GM23248 (cell line): Measurements from ENCODE around the gene WSCD1. TPM values are rescaled to one million over a fixed set of nuclear protein-coding genes. Genes with fewer than 3 reads are reported as not detected.

Source experiments
- DNase-seq: peaks from one replicate; pipeline ENCODE4 v3.0.0-alpha.2; 2015
- H2AFZ ChIP-seq: fragments of 200-600 bp; sonication (generic); 2 replicates; pipeline ENCODE4 v1.6.1; 2016; ENCODE audit warnings: antibody characterized with exemption
- H3F3A ChIP-seq: fragments of 200-600 bp; sonication (generic); 2 replicates; pipeline ENCODE4 v1.6.1; 2016; ENCODE audit warnings: mild to moderate bottlenecking, antibody characterized with exemption, mixed run types; ENCODE audit not compliant: insufficient read depth
- H3K27ac ChIP-seq: fragments of 200-600 bp; sonication (generic); 2 replicates; pipeline ENCODE4 v1.5.1; 2016; ENCODE audit warnings: mild to moderate bottlenecking
- H3K27me3 ChIP-seq: fragments of 200-600 bp; sonication (generic); replicated peaks from 2 replicates; pipeline ENCODE4 v1.6.1; 2016; ENCODE audit warnings: mild to moderate bottlenecking; ENCODE audit not compliant: insufficient read depth
- H3K36me3 ChIP-seq: fragments of 200-600 bp; sonication (generic); 2 replicates; pipeline ENCODE4 v1.6.1; 2016; ENCODE audit warnings: low read depth, mild to moderate bottlenecking
- H3K4me1 ChIP-seq: fragments of 200-600 bp; sonication (generic); 2 replicates; pipeline ENCODE4 v1.6.1; 2016; ENCODE audit warnings: mild to moderate bottlenecking; ENCODE audit not compliant: insufficient read depth
- H3K4me2 ChIP-seq: fragments of 200-600 bp; sonication (generic); one replicate; pipeline ENCODE4 v1.6.1; 2016; ENCODE audit warnings: mild to moderate bottlenecking; ENCODE audit not compliant: unreplicated experiment
- H3K4me3 ChIP-seq: fragments of 200-600 bp; sonication (generic); 2 replicates; pipeline ENCODE4 v1.5.1; 2016; ENCODE audit warnings: mild to moderate bottlenecking
- H3K79me2 ChIP-seq: fragments of 200-600 bp; sonication (generic); 2 replicates; pipeline ENCODE4 v1.6.1; 2016; ENCODE audit warnings: mild to moderate bottlenecking; ENCODE audit not compliant: insufficient read depth
- H3K9ac ChIP-seq: fragments of 200-600 bp; sonication (generic); 2 replicates; pipeline ENCODE4 v1.6.1; 2016; ENCODE audit warnings: mild to moderate bottlenecking
- H3K9me2 ChIP-seq: fragments of 200-600 bp; sonication (generic); 2 replicates; pipeline ENCODE4 v1.6.1; 2016; ENCODE audit warnings: mixed run types, mild to moderate bottlenecking, moderate library complexity; ENCODE audit not compliant: insufficient read depth
- H3K9me3 ChIP-seq: fragments of 200-600 bp; sonication (generic); one replicate; pipeline ENCODE4 v1.6.1; 2017; ENCODE audit warnings: low read depth
- H4K20me1 ChIP-seq: fragments of 200-600 bp; sonication (generic); 2 replicates; pipeline ENCODE4 v1.6.0; 2016; ENCODE audit not compliant: insufficient read depth
- EZH2 ChIP-seq: fragments of 200-600 bp; sonication (generic); IDR thresholded peaks from 2 replicates; pipeline ENCODE4 v1.6.1; 2018; ENCODE audit warnings: antibody characterized with exemption, mild to moderate bottlenecking; ENCODE audit not compliant: insufficient read depth, poor library complexity, severe bottlenecking
- EZH2phosphoT487 ChIP-seq: fragments of 200-600 bp; sonication (generic); IDR thresholded peaks from 2 replicates; pipeline ENCODE4 v1.6.1; 2018; ENCODE audit warnings: antibody characterized with exemption, moderate library complexity, mild to moderate bottlenecking, low read depth; ENCODE audit not compliant: insufficient read depth
- WGBS, 2 experiments: methylation state at CpG; one replicate each; pipeline ENCODE4 v1.1.6; 2015 to 2017; ENCODE audit warnings: low lambda C conversion rate in 2 of 2, low coverage in 1 of 2; ENCODE audit errors: missing lambda C conversion rate in 2 of 2; 5-methylcytosine and 5-hydroxymethylcytosine counted together
- in situ Hi-C: fragments of 300-500 bp; cut with MboI; formaldehyde crosslinking; loops from 2 replicates; pipeline ENCODE4 v1.15.0; 2020
- polyA plus RNA-seq: library from polyadenylated mRNA; unstranded; fragments of >200 nt; fragmentation: Nextera tagmentation; extraction: Ambion mirVana; gene quantifications from 2 replicates; pipeline ENCODE4 v1.2.1, GENCODE V29; 2016
- total RNA-seq: library from RNA; depleted of rRNA; stranded (reverse); fragments of >200 nt; shearing (Covaris generic); gene quantifications from 2 replicates; pipeline ENCODE4 v1.2.3, GENCODE V29; 2014

Gene WSCD1
- total and polyA plus RNA-seq, 2 experiments from 2014 or later, result 0.11 TPM; not detected in 1

DNA sequence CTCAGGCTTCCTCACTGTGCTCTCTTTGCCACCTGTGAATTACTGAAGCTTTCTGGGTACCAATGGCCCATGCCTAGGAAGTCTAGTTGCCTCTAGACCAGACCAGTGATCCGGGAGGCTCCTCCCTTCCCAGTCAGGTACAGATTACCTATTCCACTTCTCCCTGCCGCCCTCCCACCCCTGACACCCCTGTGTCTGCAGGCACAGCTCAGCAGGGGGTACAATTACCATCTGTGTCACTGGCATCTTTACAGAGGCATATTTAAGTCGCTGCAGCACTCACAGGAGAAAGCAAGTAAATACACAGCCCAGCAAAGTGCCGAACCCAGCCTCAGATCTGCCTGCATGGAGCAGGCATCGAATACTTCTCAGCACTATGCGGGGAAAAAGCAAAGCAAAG lies 5.3 kb upstream of the WSCD1 start:
- no peaks in the 10 kb centered on the region for H3K9me3 ChIP-seq
- no peak for DNase-seq
- H3K9ac ChIP-seq, result no peak overlapping the region
- H3K27ac ChIP-seq, result no peak overlapping the region
- no peak overlapping the region for H3K4me2 ChIP-seq
- no peak overlapping the region for H2AFZ ChIP-seq
- H3K9me2 ChIP-seq, result no peaks in the 10 kb centered on the region
- 16 to 19% methylated on average over 6 of the region's 6 CpGs for WGBS, 2 experiments
- no peaks in the 10 kb centered on the region for H3F3A ChIP-seq
- H3K4me3 ChIP-seq, result no peak overlapping the region
- no peaks in the 10 kb centered on the region for H3K79me2 ChIP-seq
- no peaks in the 10 kb centered on the region for H3K4me1 ChIP-seq
- no peaks in the 10 kb centered on the region for H4K20me1 ChIP-seq
- H3K27me3 ChIP-seq, result peaks cover 19% of the 10 kb centered on the region
- H3K36me3 ChIP-seq, result no peaks in the 10 kb centered on the region
- in situ Hi-C loops, result no loop called here
- no peak for TF ChIP-seq EZH2phosphoT487
- TF ChIP-seq EZH2, result no peak

DNA sequence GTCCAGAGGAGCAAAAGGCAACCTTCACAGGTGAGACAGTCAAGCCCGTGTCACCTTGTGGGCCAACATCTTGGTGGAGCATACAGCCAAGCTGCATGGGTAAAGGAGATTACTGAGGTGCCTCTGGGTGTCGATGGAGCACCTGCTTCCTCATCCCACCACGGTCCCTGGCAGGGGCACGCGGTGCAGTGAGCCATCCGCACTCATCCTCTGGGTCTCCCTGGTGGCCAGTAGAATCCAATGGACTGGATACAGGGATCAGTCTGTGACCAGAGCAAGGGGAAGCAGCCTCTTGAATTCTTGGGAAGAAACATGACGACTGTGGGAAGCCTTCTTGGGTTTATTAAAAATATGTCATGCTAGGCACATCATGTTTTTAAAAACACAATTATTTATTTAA lies 4.8 kb upstream of the WSCD1 start:
- H3K79me2 ChIP-seq, result no peaks in the 10 kb centered on the region
- no peak overlapping the region for H3K4me2 ChIP-seq
- WGBS, 2 experiments, result 33 to 36% methylated on average over 7 of the region's 7 CpGs
- no peak for DNase-seq
- H2AFZ ChIP-seq, result no peak overlapping the region
- in situ Hi-C loops, result no loop called here
- no peaks in the 10 kb centered on the region for H4K20me1 ChIP-seq
- no peaks in the 10 kb centered on the region for H3K36me3 ChIP-seq
- H3K27ac ChIP-seq, result no peak overlapping the region
- no peaks in the 10 kb centered on the region for H3K4me1 ChIP-seq
- no peaks in the 10 kb centered on the region for H3K9me2 ChIP-seq
- H3K27me3 ChIP-seq, result peaks cover 19% of the 10 kb centered on the region
- TF ChIP-seq EZH2, result no peak
- no peak for TF ChIP-seq EZH2phosphoT487
- H3K9me3 ChIP-seq, result no peaks in the 10 kb centered on the region
- H3F3A ChIP-seq, result no peaks in the 10 kb centered on the region
- H3K4me3 ChIP-seq, result no peak overlapping the region
- H3K9ac ChIP-seq, result no peak overlapping the region

DNA sequence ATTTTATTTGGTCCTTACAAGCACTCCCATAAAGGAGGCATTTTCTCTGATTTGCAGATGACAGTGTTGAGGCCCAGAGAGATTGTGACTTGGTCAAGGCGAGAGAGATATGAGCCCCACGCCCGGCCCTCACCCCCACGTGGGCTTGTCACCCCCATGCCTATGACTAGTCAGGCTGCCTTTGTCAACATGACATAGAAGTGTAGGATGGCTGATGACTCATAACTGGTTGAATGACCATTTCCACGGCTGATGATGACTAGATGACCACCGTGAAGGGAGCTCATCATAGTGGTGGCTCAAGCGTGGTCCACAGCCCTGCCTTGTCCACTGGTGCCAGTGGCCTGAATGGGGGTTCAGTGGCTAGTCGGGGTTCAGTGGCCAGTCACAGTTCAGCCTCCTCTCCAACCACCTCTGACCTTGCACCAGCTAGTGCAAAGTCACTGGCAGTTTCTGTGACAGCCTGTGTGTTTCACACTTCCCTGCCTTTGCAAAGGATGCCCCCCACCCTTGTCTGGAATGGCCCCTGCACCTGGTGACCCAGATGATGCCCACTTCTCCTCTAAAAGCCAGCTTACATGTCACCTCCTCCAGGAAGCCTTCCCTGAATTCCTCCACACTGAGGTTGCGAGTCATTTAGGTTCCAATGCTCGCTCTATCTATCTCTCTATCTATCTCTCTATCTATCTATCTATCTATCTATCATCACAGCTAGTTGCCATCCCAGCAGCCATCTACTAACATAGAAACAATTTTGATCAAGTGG lies 3.8 kb upstream of the WSCD1 start:
- TF ChIP-seq EZH2phosphoT487, result no peak
- TF ChIP-seq EZH2, result no peak
- Histone ChIP-seq H3K27ac (no peak overlapping the region), H3K4me3 (no peak overlapping the region), H3K79me2 (no peaks in the 10 kb centered on the region), H3K4me2 (no peak overlapping the region), H3K27me3 (peaks cover 24% of the 10 kb centered on the region), H4K20me1 (no peaks in the 10 kb centered on the region), H3K4me1 (no peaks in the 10 kb centered on the region), H2AFZ (no peak overlapping the region), H3F3A (no peaks in the 10 kb centered on the region), H3K9ac (no peak overlapping the region), H3K9me3 (no peaks in the 10 kb centered on the region), H3K9me2 (no peaks in the 10 kb centered on the region), H3K36me3 (no peaks in the 10 kb centered on the region)
- in situ Hi-C loops, result no loop called here
- peak; percentile 23 for DNase-seq
- 26 to 44% methylated on average over 10 of the region's 10 CpGs for WGBS, 2 experiments

DNA sequence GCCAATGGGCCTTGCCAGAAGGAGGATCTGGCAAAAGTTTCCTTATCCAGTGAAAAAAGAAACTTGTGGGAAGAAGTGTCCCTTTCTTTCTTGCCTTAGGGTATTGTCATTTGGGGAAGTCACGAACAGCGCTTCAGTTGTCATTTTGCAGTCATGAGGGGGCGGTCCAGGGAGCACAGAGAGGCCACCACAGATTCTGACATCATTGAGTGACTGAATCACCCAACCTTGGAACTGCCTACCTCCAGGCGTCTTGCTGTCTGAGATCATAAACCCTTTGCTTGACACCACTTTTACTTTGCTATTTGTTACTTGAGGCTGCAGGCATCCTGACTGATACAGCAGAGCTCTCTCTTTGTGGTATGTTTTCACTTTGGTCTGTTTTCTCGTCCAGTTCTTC lies 3.1 kb upstream of the WSCD1 start:
- 25 to 31% methylated on average over 5 of the region's 5 CpGs for WGBS, 2 experiments
- H3K79me2 ChIP-seq, result no peaks in the 10 kb centered on the region
- H3K4me1 ChIP-seq, result no peaks in the 10 kb centered on the region
- H3K36me3 ChIP-seq, result no peaks in the 10 kb centered on the region
- H3K9me3 ChIP-seq, result no peaks in the 10 kb centered on the region
- H3K9me2 ChIP-seq, result no peaks in the 10 kb centered on the region
- no peak for TF ChIP-seq EZH2
- TF ChIP-seq EZH2phosphoT487, result no peak
- in situ Hi-C loops, result no loop called here
- H3K4me3 ChIP-seq, result no peak overlapping the region
- H4K20me1 ChIP-seq, result no peaks in the 10 kb centered on the region
- H3K9ac ChIP-seq, result no peak overlapping the region
- no peak overlapping the region for H3K4me2 ChIP-seq
- no peak for DNase-seq
- peaks cover 31% of the 10 kb centered on the region for H3K27me3 ChIP-seq
- no peaks in the 10 kb centered on the region for H3F3A ChIP-seq
- H3K27ac ChIP-seq, result no peak overlapping the region
- no peak overlapping the region for H2AFZ ChIP-seq
